ENCODE measurements around the gene CLINT1. TPM values are rescaled to one million over a fixed set of nuclear protein-coding genes. Genes with fewer than 3 reads are reported as not detected.

Gene CLINT1
- total RNA-seq, 4 donors from 2014 or later = 77.4 to 124 (median 85.5) TPM

GRCh38 chr5:157866536-157866935 lies 7.6 kb upstream of the CLINT1 start:
- Histone ChIP-seq H3K36me3 (no peaks in the 10 kb centered on the region), H3K27ac (no peak overlapping the region), H3K27me3 (no peaks in the 10 kb centered on the region), H3K9me3 (no peaks in the 10 kb centered on the region), H3K4me1 (no peaks in the 10 kb centered on the region), H3K4me3 (no peak overlapping the region)
- no peak for ATAC-seq
- in situ Hi-C loops (cut with MboI; ENCODE audit: low sequenced_read_pairs in 4 of 4) = no loop called here
- DNase-seq = no peak
- intact Hi-C loops (cut with DNase I; ENCODE audit: low total_unique reads) = no loop called here
- TF ChIP-seq, protein P1, sequence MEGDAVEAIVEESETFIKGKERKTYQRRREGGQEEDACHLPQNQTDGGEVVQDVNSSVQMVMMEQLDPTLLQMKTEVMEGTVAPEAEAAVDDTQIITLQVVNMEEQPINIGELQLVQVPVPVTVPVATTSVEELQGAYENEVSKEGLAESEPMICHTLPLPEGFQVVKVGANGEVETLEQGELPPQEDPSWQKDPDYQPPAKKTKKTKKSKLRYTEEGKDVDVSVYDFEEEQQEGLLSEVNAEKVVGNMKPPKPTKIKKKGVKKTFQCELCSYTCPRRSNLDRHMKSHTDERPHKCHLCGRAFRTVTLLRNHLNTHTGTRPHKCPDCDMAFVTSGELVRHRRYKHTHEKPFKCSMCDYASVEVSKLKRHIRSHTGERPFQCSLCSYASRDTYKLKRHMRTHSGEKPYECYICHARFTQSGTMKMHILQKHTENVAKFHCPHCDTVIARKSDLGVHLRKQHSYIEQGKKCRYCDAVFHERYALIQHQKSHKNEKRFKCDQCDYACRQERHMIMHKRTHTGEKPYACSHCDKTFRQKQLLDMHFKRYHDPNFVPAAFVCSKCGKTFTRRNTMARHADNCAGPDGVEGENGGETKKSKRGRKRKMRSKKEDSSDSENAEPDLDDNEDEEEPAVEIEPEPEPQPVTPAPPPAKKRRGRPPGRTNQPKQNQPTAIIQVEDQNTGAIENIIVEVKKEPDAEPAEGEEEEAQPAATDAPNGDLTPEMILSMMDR (IDR thresholded peaks at IDR 0.05 in 4 of 5, conservative IDR thresholded peaks at IDR 0.05 in 1 of 5) = no peak
- no peak for TF ChIP-seq POLR2A (IDR thresholded peaks at IDR 0.05)

DNA sequence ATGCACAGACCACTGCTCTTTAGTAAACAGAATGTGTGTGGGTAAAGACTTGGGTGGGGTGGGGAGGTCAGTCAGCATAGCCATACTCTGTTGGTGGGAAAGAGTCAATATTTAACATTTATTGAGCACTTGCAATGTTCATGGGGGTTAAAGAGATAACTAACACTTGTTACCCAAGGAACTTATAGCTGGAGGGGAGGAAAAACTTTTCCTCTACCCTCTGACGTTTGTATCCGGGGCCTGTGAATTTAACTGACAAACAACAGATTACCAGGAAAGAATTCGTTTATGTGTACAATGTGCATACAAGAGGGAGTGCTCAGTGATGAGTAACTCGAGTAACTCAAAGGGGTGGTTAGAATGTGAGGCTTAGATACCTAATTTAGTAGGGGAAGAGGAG lies 6.8 kb upstream of the CLINT1 start:
- H3K4me3 ChIP-seq = no peak overlapping the region
- no peak for ATAC-seq
- H3K4me1 ChIP-seq = no peaks in the 10 kb centered on the region
- TF ChIP-seq, protein P1 (IDR thresholded peaks at IDR 0.05 in 4 of 5, conservative IDR thresholded peaks at IDR 0.05 in 1 of 5) = no peak
- TF ChIP-seq POLR2A (IDR thresholded peaks at IDR 0.05) = no peak
- in situ Hi-C loops (cut with MboI; ENCODE audit: low sequenced_read_pairs in 4 of 4) (no loop called here), intact Hi-C loops (cut with DNase I; ENCODE audit: low total_unique reads) (no loop called here)
- H3K9me3 ChIP-seq = no peaks in the 10 kb centered on the region
- no peak overlapping the region for H3K27ac ChIP-seq
- H3K27me3 ChIP-seq = no peaks in the 10 kb centered on the region
- no peak for DNase-seq
- H3K36me3 ChIP-seq = no peaks in the 10 kb centered on the region

DNA sequence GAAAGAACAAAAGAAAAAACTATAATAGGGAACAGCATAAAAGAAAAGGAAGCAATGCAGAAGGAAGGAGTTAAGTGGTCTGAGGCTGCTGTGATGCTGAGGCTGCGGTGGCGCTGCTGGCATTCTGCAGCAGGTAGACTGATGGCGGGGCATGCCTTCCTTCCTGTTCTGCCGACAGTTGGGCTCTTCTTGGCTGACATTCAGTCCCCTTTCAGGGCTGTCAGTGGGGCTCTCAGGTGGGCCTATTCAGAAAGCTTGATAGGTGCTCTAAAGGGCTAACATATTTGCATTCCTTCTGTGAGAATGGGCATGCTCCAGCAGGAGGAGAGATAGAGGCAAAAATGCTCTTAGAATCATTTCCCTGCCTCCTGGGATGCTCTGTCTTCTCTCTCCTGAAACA lies 5.1 kb upstream of the CLINT1 start:
- no peak for ATAC-seq
- Histone ChIP-seq H3K4me3 (no peak overlapping the region), H3K27ac (no peak overlapping the region), H3K27me3 (no peaks in the 10 kb centered on the region), H3K9me3 (no peaks in the 10 kb centered on the region), H3K36me3 (no peaks in the 10 kb centered on the region), H3K4me1 (peaks cover 0 to 5% of the 10 kb centered on the region in 2 donors)
- no peak for DNase-seq
- in situ Hi-C loops (cut with MboI; ENCODE audit: low sequenced_read_pairs in 4 of 4) (no loop called here), intact Hi-C loops (cut with DNase I; ENCODE audit: low total_unique reads) (no loop called here)
- TF ChIP-seq, protein P1 (IDR thresholded peaks at IDR 0.05 in 4 of 5, conservative IDR thresholded peaks at IDR 0.05 in 1 of 5) = no peak
- TF ChIP-seq POLR2A (IDR thresholded peaks at IDR 0.05) = no peak

GRCh38 chr5:157862183-157862851 lies 3.4 kb upstream of the CLINT1 start:
- in situ Hi-C loops (cut with MboI; ENCODE audit: low sequenced_read_pairs in 4 of 4) = no loop called here
- ATAC-seq (no peak), DNase-seq (no peak)
- TF ChIP-seq POLR2A (IDR thresholded peaks at IDR 0.05) = no peak
- intact Hi-C loops (cut with DNase I; ENCODE audit: low total_unique reads) = no loop called here
- Histone ChIP-seq H3K4me3 (no peak overlapping the region), H3K9me3 (no peaks in the 10 kb centered on the region), H3K27ac (no peak overlapping the region), H3K4me1 (peaks cover 8 to 12% of the 10 kb centered on the region in 2 donors), H3K36me3 (no peaks in the 10 kb centered on the region), H3K27me3 (no peaks in the 10 kb centered on the region)

DNA sequence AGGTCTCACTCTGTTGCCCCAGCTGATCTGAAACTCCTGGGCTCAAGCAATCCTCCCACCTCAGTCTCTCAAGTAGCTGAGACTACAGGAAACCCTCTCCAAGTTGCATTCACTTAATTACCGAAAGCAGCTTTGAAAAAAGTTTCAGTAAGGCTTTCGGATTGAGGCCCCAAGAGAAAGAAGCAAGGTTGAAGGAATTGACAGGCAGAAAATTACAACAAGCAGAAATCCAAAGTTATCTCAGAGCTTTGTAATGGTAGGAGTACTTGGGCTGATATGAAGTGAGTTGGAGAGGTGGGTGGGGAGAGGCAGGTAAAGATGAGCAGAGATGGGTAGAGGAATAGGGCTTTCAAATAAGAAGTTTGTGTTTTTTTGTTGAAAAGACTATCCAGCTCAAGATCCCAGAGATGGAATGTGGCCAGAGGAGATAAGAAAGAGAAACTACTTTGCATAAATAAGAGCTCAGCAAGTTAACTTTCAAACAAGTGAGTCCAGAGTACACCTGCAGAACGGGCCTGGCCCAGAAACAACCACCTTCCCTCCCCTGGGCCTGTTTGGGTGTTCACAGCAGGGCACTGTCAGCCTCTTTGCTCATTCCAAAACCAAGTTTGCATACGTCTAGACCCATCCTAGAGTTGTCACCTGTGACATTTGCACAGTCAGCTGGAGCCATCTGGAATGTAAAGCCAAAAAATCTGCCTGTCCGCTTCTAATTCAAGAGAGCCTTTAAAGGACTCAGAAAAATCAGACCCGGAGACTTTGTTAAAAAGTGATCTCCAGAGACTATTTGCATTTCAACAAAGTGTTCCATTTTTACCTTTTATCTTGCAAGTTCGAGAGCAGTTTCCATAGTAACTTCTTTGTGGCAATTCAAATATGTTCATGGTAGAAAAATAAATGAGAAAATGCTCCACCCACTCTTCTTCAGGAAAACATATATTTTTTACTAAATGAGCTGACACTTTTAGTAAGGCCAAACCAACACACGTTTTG lies 2.2 kb upstream of the CLINT1 start:
- intact Hi-C loops (cut with DNase I; ENCODE audit: low total_unique reads) (no loop called here), in situ Hi-C loops (cut with MboI; ENCODE audit: low sequenced_read_pairs in 4 of 4) (no loop called here)
- Histone ChIP-seq H3K4me3 (no peak overlapping the region), H3K27ac (no peak overlapping the region), H3K27me3 (no peaks in the 10 kb centered on the region), H3K36me3 (no peaks in the 10 kb centered on the region), H3K4me1 (peaks cover 9 to 15% of the 10 kb centered on the region in 2 donors), H3K9me3 (no peaks in the 10 kb centered on the region)
- no peak for ATAC-seq
- DNase-seq = no peak
- TF ChIP-seq, protein P1 (IDR thresholded peaks at IDR 0.05 in 4 of 5, conservative IDR thresholded peaks at IDR 0.05 in 1 of 5) = no peak
- TF ChIP-seq POLR2A (IDR thresholded peaks at IDR 0.05) = no peak

Measured in gastrocnemius medialis (tissue), 4 donors.